GM06990 (cell line): ENCODE data around the gene NAA35.

Experiments
- DNase-seq: peaks from one replicate; pipeline ENCODE4 v3.0.0-alpha.2; 2011; ENCODE audit not compliant: insufficient read length; ENCODE audit errors: extremely low read depth
- H3K27me3 ChIP-seq: replicated peaks from 2 replicates; pipeline ENCODE4 v1.6.0; 2011; ENCODE audit warnings: low read length; ENCODE audit not compliant: control insufficient read depth, insufficient read depth
- H3K36me3 ChIP-seq: 2 replicates; pipeline ENCODE4 v1.5.1; 2011; ENCODE audit warnings: low read length; ENCODE audit not compliant: control insufficient read depth, insufficient read depth
- H3K4me3 ChIP-seq: replicated peaks from 2 replicates; pipeline ENCODE4 v1.5.1; 2011; ENCODE audit warnings: low read depth, mild to moderate bottlenecking, control low read depth, low read length
- TF ChIP-seq, protein P1 (sequence below): IDR thresholded peaks from 2 replicates; pipeline ENCODE4 v1.5.1; 2011; ENCODE audit warnings: low read length, control low read depth, mild to moderate bottlenecking, inconsistent platforms; ENCODE audit not compliant: insufficient read depth, poor library complexity, severe bottlenecking

The NAA35 gene

DNA sequence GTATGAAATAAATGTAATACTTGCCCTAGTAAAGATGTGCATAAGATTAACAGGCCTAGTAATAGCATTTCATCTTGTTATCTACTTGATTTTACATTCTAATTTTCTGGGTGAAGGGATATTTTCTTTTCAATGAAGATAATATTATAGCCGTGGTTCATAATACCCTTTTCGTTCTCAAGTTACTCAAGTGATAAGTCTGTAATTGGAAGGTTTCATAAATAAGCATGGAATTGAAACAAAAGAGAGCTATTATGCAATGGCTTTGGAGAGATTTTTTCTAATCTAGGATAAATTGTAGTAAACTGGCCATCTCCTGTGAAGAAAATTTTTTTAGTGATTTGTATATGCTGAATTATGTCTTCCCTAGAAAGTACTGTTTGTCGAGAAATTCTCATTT, 19.0 kb downstream of the NAA35 start:
- H3K27me3 ChIP-seq = no peaks in the 10 kb centered on the region
- TF ChIP-seq, protein P1, sequence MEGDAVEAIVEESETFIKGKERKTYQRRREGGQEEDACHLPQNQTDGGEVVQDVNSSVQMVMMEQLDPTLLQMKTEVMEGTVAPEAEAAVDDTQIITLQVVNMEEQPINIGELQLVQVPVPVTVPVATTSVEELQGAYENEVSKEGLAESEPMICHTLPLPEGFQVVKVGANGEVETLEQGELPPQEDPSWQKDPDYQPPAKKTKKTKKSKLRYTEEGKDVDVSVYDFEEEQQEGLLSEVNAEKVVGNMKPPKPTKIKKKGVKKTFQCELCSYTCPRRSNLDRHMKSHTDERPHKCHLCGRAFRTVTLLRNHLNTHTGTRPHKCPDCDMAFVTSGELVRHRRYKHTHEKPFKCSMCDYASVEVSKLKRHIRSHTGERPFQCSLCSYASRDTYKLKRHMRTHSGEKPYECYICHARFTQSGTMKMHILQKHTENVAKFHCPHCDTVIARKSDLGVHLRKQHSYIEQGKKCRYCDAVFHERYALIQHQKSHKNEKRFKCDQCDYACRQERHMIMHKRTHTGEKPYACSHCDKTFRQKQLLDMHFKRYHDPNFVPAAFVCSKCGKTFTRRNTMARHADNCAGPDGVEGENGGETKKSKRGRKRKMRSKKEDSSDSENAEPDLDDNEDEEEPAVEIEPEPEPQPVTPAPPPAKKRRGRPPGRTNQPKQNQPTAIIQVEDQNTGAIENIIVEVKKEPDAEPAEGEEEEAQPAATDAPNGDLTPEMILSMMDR = no peak
- H3K4me3 ChIP-seq = no peak overlapping the region
- DNase-seq = no peak
- peaks cover 2% of the 10 kb centered on the region for H3K36me3 ChIP-seq

DNA sequence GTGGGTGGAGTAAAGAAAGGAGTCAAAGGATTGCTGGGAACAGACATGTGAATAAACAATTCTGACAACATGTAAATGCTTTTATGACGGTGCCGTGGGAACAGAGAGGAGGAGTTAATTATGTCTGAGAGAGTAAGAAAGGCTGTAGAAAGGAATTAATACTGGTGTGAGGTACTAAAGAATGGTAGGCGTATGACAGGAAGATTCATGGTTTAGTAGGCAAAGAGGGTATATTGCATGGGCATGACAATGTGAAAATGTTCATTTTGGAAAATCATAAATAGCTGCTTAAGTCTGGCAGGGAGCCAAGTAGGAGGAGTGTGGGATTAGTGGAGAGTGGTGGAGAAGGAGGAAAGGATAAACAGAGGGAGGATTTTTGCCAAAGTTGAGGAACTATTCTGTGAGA, 19.7 kb downstream of the NAA35 start:
- Histone ChIP-seq H3K4me3 (no peak overlapping the region), H3K27me3 (no peaks in the 10 kb centered on the region), H3K36me3 (peaks cover 2% of the 10 kb centered on the region)
- no peak for DNase-seq
- TF ChIP-seq, protein P1 = no peak

DNA sequence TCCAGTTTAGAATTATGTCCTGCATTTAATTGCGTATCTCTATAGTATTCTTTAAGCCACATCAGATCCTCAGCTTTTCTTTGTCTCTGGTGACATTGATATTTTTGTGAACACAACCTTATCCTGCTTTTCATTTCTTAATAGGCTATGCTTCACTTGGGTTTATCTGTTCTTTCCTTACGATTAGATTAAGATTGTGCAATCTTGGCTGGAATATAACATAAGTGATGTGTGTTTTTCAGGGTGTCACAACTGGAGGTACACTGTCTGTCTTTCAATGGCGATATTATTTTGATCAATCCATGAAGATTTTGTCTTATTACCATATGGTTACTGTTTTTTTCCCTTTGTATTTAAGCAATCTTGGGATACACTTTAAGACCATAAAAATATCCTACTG, 23.6 kb downstream of the NAA35 start:
- TF ChIP-seq, protein P1 = no peak
- Histone ChIP-seq H3K27me3 (no peaks in the 10 kb centered on the region), H3K36me3 (no peaks in the 10 kb centered on the region; the same call in none of the 2 replicates), H3K4me3 (no peak overlapping the region)
- DNase-seq = no peak

DNA sequence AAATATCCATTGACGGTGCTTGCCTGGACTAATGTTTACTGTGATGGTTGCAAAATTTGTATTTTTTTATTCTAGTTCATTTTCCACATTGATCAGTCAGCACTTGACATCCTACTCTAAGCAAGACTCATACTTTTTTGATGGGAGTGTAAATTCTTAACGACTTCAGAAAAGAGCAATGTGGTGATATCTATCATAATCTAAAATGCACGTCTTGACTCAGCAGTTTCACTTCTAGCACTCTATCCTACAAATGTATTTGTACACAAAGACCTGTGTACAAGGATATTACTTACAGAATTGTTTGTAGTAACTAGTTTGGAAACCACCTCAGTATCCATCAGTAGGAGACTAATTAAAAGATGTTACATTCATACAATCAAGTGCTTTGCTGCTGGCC, 24.0 kb downstream of the NAA35 start:
- no peak for DNase-seq
- H3K4me3 ChIP-seq = no peak overlapping the region
- no peaks in the 10 kb centered on the region; the same call in none of the 2 replicates for H3K36me3 ChIP-seq
- H3K27me3 ChIP-seq = no peaks in the 10 kb centered on the region
- TF ChIP-seq, protein P1 = no peak

- H3K27me3 ChIP-seq = no peaks in the 10 kb centered on the region
- no peak overlapping the region for H3K4me3 ChIP-seq
- TF ChIP-seq, protein P1 = no peak
- no peak for DNase-seq
- H3K36me3 ChIP-seq = no peaks in the 10 kb centered on the region; the same call in 1 of the 2 replicates
Observed at GRCh38 chr9:85969727-85970126, 28.8 kb downstream of the NAA35 start.

GRCh38 chr9:85971731-85972130, 30.8 kb downstream of the NAA35 start:
- DNase-seq = no peak
- no peak overlapping the region for H3K4me3 ChIP-seq
- H3K36me3 ChIP-seq = no peaks in the 10 kb centered on the region
- H3K27me3 ChIP-seq = no peaks in the 10 kb centered on the region
- TF ChIP-seq, protein P1 = no peak
